BLaER1 (cell line): ENCODE data around the gene TMOD1.
A peak's percentile ranks its signal among the peaks of the same experiment; 100 is the strongest.
"Not testable (repeated sequence)": the region's sequence is repeated elsewhere in the genome, so short reads cannot be mapped to it uniquely, and the experiment has no call there.

Experiments
- H3K27ac ChIP-seq: shearing (Covaris generic); formaldehyde crosslinking; 2 replicates; pipeline ENCODE4 v1.8.1; 2022
- H3K27me3 ChIP-seq: shearing (Covaris generic); formaldehyde crosslinking; 2 replicates; pipeline ENCODE4 v1.8.1; 2022
- H3K36me3 ChIP-seq: shearing (Covaris generic); formaldehyde crosslinking; 2 replicates; pipeline ENCODE4 v1.8.1; 2022
- H3K4me1 ChIP-seq: shearing (Covaris generic); formaldehyde crosslinking; 2 replicates; pipeline ENCODE4 v1.8.1; 2022
- H3K4me2 ChIP-seq: shearing (Covaris generic); formaldehyde crosslinking; 2 replicates; pipeline ENCODE4 v1.8.1; 2022
- H3K4me3 ChIP-seq: shearing (Covaris generic); formaldehyde crosslinking; 2 replicates; pipeline ENCODE4 v1.8.1; 2022
- H3K9ac ChIP-seq: shearing (Covaris generic); formaldehyde crosslinking; 2 replicates; pipeline ENCODE4 v1.8.1; 2022
- H3K9me3 ChIP-seq: shearing (Covaris generic); formaldehyde crosslinking; 2 replicates; pipeline ENCODE4 v1.8.1; 2022
- H4K20me1 ChIP-seq: shearing (Covaris generic); formaldehyde crosslinking; 2 replicates; pipeline ENCODE4 v1.8.1; 2022
- Cebpa-rat ChIP-seq: shearing (Covaris generic); IDR thresholded peaks from 2 replicates; pipeline ENCODE4 v1.8.1; 2022

The TMOD1 gene

DNA sequence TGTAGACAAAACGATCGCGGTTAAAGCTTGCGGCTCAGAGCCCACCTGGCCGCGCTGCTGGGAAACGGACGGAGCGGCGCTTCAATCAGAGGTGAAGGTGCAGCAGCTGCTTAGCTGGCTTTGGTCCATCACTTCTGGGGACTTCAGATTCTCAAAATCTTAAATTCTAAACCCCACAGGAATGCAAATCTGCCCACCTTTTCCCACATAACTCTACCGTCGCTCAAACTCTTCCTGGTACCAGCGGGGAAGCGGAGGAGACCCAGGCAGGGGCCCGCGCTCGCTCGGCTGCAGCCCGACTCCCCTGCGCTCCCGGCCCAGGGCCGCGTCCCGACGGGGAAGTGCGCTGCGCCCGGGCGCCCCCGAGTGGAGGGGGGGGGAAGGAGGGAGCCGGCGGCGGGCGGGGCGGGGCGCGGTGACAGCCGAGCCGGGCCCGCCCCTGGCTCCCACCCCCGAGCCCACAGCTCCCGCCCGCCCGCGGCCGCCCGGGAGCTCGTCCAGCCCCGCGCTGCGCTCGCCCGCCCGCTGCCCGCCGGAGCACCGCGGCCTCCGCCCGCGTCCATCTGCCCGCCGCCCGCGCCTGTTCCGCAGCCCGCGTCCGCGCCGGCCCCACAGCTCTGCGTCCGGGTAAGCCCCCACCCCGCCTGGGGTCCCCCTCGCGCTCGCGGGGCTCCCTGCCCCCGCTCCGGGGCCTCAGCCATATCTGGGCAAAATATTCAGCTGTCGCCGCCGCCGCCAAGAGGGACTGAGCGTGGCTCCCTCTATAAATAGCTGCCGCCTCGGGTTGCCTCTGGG, at the start of gene TMOD1:
Gene TMOD1, plus strand, starts transcription at position 490 of the 795 bp plus-strand sequence. CDS start 22,523 bp downstream, outside the sequence.
- Histone ChIP-seq H3K4me1 (peaks cover 10% of the 10 kb centered on the region), H3K27ac (no peak within 1 kb of the TSS), H3K9me3 (peaks cover 29% of the 10 kb centered on the region), H3K9ac (0 out of 2 replicates have a peak within 1 kb of the TSS, but pooled peaks have one; percentile 6), H3K27me3 (peaks cover 75% of the 10 kb centered on the region), H4K20me1 (peaks cover 26% of the 10 kb centered on the region), H3K4me3 (peak within 1 kb of the TSS; percentile 65), H3K36me3 (peaks cover 6% of the 10 kb centered on the region), H3K4me2 (peak within 1 kb of the TSS; percentile 96)
- no peak for TF ChIP-seq Cebpa-rat

- H3K4me2 ChIP-seq, H3K36me3 ChIP-seq, H3K27ac ChIP-seq, H3K9ac ChIP-seq, H4K20me1 ChIP-seq, H3K9me3 ChIP-seq, H3K4me1 ChIP-seq, H3K4me3 ChIP-seq, H3K27me3 ChIP-seq: not testable (repeated sequence)
Observed at GRCh38 chr9:97453573-97453972, 47.9 kb upstream of the TMOD1 start.

GRCh38 chr9:97456841-97457240, 44.6 kb upstream of the TMOD1 start:
- not testable (repeated sequence) for H3K27me3 ChIP-seq, H3K4me3 ChIP-seq, H3K9me3 ChIP-seq, H3K4me2 ChIP-seq, H3K4me1 ChIP-seq, H3K27ac ChIP-seq, H3K36me3 ChIP-seq, H3K9ac ChIP-seq, H4K20me1 ChIP-seq

DNA sequence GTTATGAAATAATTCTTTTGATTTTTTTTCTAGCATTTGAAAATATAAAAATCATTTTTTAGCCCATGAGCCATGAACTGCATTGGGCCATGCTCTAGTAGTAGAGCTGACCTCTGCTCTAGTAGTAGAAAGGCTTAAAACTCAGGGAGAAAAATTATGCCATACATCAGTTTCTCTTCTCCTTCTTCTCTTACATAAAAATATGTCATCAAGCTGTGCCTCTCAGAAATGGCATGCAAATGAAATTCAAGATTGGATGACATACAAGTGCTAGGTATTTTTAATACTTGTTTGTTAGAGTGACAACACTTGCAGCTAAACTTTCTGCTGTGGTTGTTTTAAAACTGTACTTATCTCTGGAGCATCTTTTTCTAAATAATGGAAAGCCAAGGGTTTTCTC, 42.1 kb upstream of the TMOD1 start:
- Histone ChIP-seq H3K9ac (no peak overlapping the region), H3K36me3 (peaks cover 4% of the 10 kb centered on the region; the same call in 1 of the 2 replicates), H3K4me2 (no peak overlapping the region), H3K4me3 (no peak overlapping the region), H3K27me3 (no peaks in the 10 kb centered on the region), H3K9me3 (0 out of 2 replicates have a peak, but pooled peaks cover 6% of the 10 kb centered on the region), H3K4me1 (no peaks in the 10 kb centered on the region), H3K27ac (no peak overlapping the region), H4K20me1 (no peaks in the 10 kb centered on the region)
- no peak for TF ChIP-seq Cebpa-rat

DNA sequence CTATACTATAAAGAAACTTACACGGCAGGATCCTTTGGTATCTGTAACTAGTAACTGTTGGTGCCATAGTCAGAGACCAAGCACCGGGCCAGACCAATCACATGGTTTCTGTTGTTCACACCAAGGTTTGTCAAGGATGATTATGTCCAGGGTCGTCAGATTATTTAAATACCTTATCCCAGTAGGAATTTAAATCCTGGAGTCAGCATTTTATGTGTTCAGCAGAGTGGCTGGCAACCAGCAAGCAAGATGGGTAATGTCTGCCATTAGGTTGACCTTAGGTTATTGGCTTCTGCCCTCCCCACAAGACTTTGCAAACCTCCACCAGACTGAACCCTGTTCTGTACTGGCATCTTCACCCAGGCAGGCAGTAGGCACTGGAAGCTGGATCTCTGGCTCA, 39.3 kb upstream of the TMOD1 start:
- Histone ChIP-seq H3K4me1 (no peaks in the 10 kb centered on the region), H3K9ac (no peak overlapping the region), H4K20me1 (no peaks in the 10 kb centered on the region), H3K36me3 (peaks cover 8% of the 10 kb centered on the region; the same call in 1 of the 2 replicates), H3K4me2 (no peak overlapping the region), H3K4me3 (no peak overlapping the region), H3K27ac (no peak overlapping the region), H3K27me3 (no peaks in the 10 kb centered on the region), H3K9me3 (no peaks in the 10 kb centered on the region)
- no peak for TF ChIP-seq Cebpa-rat

DNA sequence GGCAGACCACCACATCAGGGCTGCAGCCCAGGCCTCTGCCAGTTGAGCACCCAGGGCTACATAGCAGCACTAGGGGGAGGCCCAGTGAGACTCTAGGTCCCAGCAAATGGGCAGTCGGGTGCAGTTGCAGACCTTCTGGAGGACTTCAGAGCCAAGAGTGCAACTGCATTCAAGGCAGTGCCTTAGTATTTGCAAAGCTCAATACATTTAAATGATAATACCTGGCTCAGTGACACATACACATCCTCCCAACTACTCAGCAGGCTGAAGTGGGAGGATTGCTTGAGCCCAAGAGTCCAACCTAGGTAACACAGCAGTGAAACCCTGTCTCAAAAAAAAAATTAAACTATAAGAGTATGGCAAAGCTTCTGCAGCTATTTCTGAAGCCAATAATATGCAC, 38.6 kb upstream of the TMOD1 start:
- no peak for TF ChIP-seq Cebpa-rat
- no peak overlapping the region for H3K9ac ChIP-seq
- H3K27ac ChIP-seq = no peak overlapping the region
- H3K27me3 ChIP-seq = no peaks in the 10 kb centered on the region
- no peaks in the 10 kb centered on the region for H3K4me1 ChIP-seq
- no peak overlapping the region for H3K4me3 ChIP-seq
- H3K36me3 ChIP-seq = peaks cover 8% of the 10 kb centered on the region; the same call in 1 of the 2 replicates
- H3K9me3 ChIP-seq = no peaks in the 10 kb centered on the region
- no peak overlapping the region for H3K4me2 ChIP-seq
- no peaks in the 10 kb centered on the region for H4K20me1 ChIP-seq

- H3K9ac ChIP-seq = no peak overlapping the region; the same call in 1 of the 2 replicates
- no peaks in the 10 kb centered on the region for H3K27me3 ChIP-seq
- H4K20me1 ChIP-seq = no peaks in the 10 kb centered on the region
- H3K27ac ChIP-seq = no peak overlapping the region
- H3K4me1 ChIP-seq = no peaks in the 10 kb centered on the region
- no peak overlapping the region for H3K4me3 ChIP-seq
- peaks cover 16% of the 10 kb centered on the region for H3K36me3 ChIP-seq
- no peak for TF ChIP-seq Cebpa-rat
- H3K4me2 ChIP-seq = no peak overlapping the region
- H3K9me3 ChIP-seq = no peaks in the 10 kb centered on the region
Observed at GRCh38 chr9:97468658-97469448, 32.6 kb upstream of the TMOD1 start.

DNA sequence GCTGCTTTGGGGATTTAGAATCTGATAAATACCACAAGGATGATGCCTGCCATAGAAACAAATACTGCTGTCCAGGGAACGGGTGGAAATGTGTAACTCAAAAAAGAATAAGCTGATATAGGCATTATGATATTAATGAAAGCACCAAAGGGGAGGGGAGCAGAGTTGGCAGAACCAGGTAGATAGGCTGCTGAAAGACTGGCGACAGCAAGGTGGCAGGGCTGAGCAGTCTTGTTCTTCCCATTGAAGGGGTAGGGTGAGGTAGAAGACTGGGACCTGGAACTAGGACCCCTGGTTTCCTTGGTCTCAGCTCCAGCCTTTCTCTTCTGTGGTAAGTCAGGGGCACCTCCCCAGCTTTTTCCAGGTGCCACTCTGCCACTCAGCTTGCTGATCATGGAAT, 31.4 kb upstream of the TMOD1 start:
- Histone ChIP-seq H4K20me1 (no peaks in the 10 kb centered on the region), H3K4me3 (no peak overlapping the region), H3K27me3 (no peaks in the 10 kb centered on the region), H3K4me1 (no peaks in the 10 kb centered on the region), H3K9ac (no peak overlapping the region), H3K36me3 (peaks cover 27% of the 10 kb centered on the region), H3K9me3 (no peaks in the 10 kb centered on the region), H3K4me2 (no peak overlapping the region), H3K27ac (no peak overlapping the region)
- no peak for TF ChIP-seq Cebpa-rat

- peaks cover 19% of the 10 kb centered on the region; the same call in 1 of the 2 replicates for H3K36me3 ChIP-seq
- H3K4me3 ChIP-seq = no peak overlapping the region
- no peak overlapping the region for H3K27ac ChIP-seq
- no peak overlapping the region for H3K4me2 ChIP-seq
- no peaks in the 10 kb centered on the region for H4K20me1 ChIP-seq
- no peaks in the 10 kb centered on the region for H3K4me1 ChIP-seq
- no peak overlapping the region for H3K9ac ChIP-seq
- TF ChIP-seq Cebpa-rat = no peak
- no peaks in the 10 kb centered on the region for H3K27me3 ChIP-seq
- no peaks in the 10 kb centered on the region for H3K9me3 ChIP-seq
Observed at GRCh38 chr9:97473717-97474116, 27.7 kb upstream of the TMOD1 start.

DNA sequence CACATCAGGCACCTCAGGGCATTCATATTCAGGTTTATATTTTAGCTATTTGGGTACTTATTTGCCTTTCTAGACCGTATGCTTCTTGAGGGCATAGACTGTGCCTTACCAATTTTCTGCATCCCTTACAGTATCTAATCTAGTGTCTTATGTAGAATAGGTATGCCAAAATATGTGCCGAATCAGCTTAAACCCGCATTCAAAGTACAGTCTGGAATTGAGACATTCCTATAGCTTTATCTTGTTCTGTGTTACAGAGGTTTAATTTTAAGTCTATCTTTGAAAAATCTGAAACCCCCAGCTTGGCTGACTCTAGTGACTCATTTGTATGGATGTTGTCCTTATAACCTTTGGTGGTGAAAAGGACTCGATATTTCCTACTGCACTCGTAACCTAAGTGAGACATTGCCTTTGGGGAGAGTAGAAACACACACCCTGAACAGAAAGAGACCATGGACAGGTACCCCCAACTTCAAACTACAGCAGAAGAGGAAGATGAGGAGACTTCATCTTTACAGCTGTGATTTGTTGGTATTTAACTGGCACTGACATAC, 27.0 kb upstream of the TMOD1 start:
- no peak for TF ChIP-seq Cebpa-rat
- no peaks in the 10 kb centered on the region for H3K27me3 ChIP-seq
- H3K36me3 ChIP-seq = peaks cover 19% of the 10 kb centered on the region; the same call in 1 of the 2 replicates
- no peak overlapping the region for H3K4me2 ChIP-seq
- H3K4me3 ChIP-seq = no peak overlapping the region
- H3K27ac ChIP-seq = no peak overlapping the region
- H4K20me1 ChIP-seq = no peaks in the 10 kb centered on the region
- no peaks in the 10 kb centered on the region for H3K4me1 ChIP-seq
- no peak overlapping the region for H3K9ac ChIP-seq
- H3K9me3 ChIP-seq = no peaks in the 10 kb centered on the region
